ENCODE data around the gene MARCHF2. TPM values are rescaled to one million over a fixed set of nuclear protein-coding genes. Genes with fewer than 3 reads are reported as not detected.

The MARCHF2 gene
- polyA plus RNA-seq, 1 of the 3 experiments (the other 2 are of a cell fraction), result 57.2 TPM

- no peak overlapping the region for H2AFZ ChIP-seq (ENCODE audit: low read depth)
- peaks cover 88% of the 10 kb centered on the region for H4K20me1 ChIP-seq (ENCODE audit: insufficient read depth)
- ChIA-PET CTCF (interaction anchor here (0.7 kb wide), 1 partner anchor 108 kb away, joined by 3 read pairs; no protein-coding TSS in a partner anchor), POLR2A (no interaction called here)
- H3K36me3 ChIP-seq (replicated peaks in 1 of 2; ENCODE audit: control insufficient read depth in 1 of 2, insufficient read depth in 2 of 2, low read length in 1 of 2), result peaks cover 50 to 70% of the 10 kb centered on the region in 2 experiments
- no peaks in the 10 kb centered on the region for H3K9me3 ChIP-seq
- peaks cover 25% of the 10 kb centered on the region for H3F3A ChIP-seq (replicated peaks; ENCODE audit: insufficient read depth)
- peaks cover 19 to 26% of the 10 kb centered on the region in 2 experiments for H3K4me1 ChIP-seq (ENCODE audit: control insufficient read depth in 1 of 2, insufficient read depth in 2 of 2, low read depth in 1 of 2, low read length in 1 of 2)
- no peak overlapping the region; a peak in 1 of 4 replicates for H3K27ac ChIP-seq (ENCODE audit: low read depth in 2 of 2, low read length in 1 of 2)
- peaks cover 100% of the 10 kb centered on the region for H3K79me2 ChIP-seq (ENCODE audit: insufficient read depth)
- no peaks in the 10 kb centered on the region for H3K9me2 ChIP-seq
- TF ChIP-seq FOXJ3 (CRISPR knock-in tag; IDR thresholded peaks at IDR 0.05) (no peak), RXRA (IDR thresholded peaks at IDR 0.05; ENCODE audit: borderline replicate concordance, low read depth) (no peak), CHD2 (IDR thresholded peaks at IDR 0.05; ENCODE audit: low read length, partially characterized antibody) (no peak), JUND (IDR thresholded peaks at IDR 0.05) (no peak), GATA2 (CRISPR knock-in tag; IDR thresholded peaks at IDR 0.05) (no peak), ZBTB33 (IDR thresholded peaks at IDR 0.05; ENCODE audit: borderline replicate concordance, low read depth) (no peak), FOXM1 (IDR thresholded peaks at IDR 0.05; ENCODE audit: low read depth) (no peak), SIN3A (IDR thresholded peaks at IDR 0.05; ENCODE audit: borderline replicate concordance, low read depth, low read length) (no peak), POLR2AphosphoS5 (IDR thresholded peaks at IDR 0.05; ENCODE audit: low read depth, low read length) (no peak), USF1 (IDR thresholded peaks at IDR 0.05; ENCODE audit: borderline replicate concordance, low read depth) (no peak), USF2 (IDR thresholded peaks at IDR 0.05; ENCODE audit: borderline replicate concordance, low read depth, low read length) (no peak), TEAD4 (IDR thresholded peaks at IDR 0.05; ENCODE audit: borderline replicate concordance, insufficient read depth) (no peak), NFIC (IDR thresholded peaks at IDR 0.05; ENCODE audit: borderline replicate concordance) (no peak), YY1 (IDR thresholded peaks at IDR 0.05; ENCODE audit: low read depth) (no peak), FOSL2 (IDR thresholded peaks at IDR 0.05; ENCODE audit: borderline replicate concordance, low read depth) (no peak), NRF1 (IDR thresholded peaks at IDR 0.05; ENCODE audit: low read depth, low read length) (no peak)
- WGBS (ENCODE audit: low lambda C conversion rate), result 96% methylated on average over 4 of the region's 4 CpGs
- no peak overlapping the region for H3K4me3 ChIP-seq (ENCODE audit: low read depth in 2 of 2, low read length in 1 of 2)
- H3K4me2 ChIP-seq, result no peak overlapping the region
- DNase-seq, result no peak
- no peak overlapping the region for H3K9ac ChIP-seq
- no peaks in the 10 kb centered on the region for H3K27me3 ChIP-seq (ENCODE audit: insufficient read depth)
Observed at GRCh38 chr19:8461376-8461775, 48.3 kb downstream of the MARCHF2 start.
